ENCODE results near the gene OR9Q2.
"Not testable (repeated sequence)": the region's sequence is repeated elsewhere in the genome, so short reads cannot be mapped to it uniquely, and the experiment has no call there.

The OR9Q2 gene, protein sequence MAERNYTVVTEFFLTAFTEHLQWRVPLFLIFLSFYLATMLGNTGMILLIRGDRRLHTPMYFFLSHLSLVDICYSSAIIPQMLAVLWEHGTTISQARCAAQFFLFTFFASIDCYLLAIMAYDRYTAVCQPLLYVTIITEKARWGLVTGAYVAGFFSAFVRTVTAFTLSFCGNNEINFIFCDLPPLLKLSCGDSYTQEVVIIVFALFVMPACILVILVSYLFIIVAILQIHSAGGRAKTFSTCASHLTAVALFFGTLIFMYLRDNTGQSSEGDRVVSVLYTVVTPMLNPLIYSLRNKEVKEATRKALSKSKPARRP

DNA sequence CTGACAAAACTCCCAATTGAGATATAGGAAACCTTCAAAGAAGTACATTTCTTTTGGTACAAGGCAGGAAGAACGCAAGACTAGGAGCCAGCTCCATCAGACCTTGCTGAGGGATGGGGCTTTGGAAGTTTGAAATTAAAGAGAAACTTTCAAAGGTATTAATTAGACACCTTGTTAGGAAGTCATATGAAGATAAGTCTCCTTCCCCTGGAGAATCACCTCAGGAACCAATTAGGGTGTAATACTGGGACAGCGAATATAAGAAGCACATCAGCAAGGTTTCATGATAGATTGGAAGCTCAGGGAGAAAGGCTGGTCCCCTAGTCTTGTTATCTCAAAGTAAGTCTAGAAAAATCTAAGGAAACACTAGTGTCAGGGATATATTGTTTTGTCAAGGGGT, at the start of gene OR9Q2:
Gene OR9Q2, plus strand, starts transcription at position 301 of the 400 bp plus-strand sequence. CDS start 1,421 bp downstream, outside the sequence.
- DNase-seq (ENCODE audit: low spot score), result no peak

DNA sequence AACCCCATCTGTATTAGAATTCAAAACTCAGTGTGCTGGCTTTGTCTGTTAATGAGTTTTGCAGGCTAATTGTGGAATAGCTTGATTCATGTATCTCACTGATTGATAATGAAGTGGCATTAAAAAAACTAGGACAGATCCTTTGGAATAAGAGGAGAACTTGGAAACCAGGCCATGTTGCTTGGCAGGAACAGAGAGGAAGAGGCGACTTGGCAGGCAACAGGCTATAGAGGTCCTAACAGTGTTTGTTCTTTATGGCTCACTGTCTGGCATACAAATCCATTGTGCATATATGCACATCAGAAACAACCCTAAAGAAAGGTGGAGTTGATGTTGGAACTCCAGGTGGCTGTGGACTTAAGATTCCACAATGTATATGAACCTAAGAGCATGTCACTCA, 46.1 kb upstream of the OR9Q2 start:
- DNase-seq (ENCODE audit: low spot score), result no peak

DNA sequence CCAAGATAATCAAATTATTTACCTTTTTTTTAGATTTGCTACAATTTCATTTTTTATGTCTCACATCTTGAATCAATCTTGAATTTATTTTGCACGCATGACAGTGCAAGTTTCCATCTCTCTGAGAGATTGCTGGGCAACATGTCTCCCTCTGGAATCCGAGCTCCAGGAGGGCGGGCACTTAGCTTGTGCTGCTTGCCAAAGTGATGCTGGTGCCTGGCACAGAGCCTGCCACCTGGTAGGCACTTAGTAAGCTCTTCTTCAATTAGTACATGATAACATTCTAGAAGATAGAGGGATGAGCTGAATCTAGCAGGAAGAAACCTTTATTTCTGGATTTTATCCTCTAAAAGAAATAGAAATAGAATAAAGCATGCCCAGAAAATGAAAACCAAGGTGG, 36.1 kb upstream of the OR9Q2 start:
- no peak for DNase-seq (ENCODE audit: low spot score)

DNA sequence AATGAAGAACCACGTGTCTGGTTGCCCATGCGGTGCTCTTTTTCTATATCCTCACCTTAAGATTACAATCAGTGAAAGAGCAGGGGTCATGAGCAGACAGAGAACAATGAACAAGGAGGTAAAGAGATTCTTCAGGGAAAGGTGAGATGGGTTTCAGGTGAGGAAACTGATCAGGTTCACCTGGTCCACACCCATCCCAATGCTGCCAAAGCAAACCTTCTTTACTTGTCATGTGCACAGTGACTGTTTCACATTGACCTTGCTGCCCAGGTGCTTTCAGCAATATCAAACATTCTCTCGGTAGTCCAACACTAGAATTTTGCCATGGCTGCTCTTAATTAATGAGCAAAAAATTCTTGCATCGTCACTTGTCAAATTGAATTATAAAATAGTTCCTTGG, 24.5 kb upstream of the OR9Q2 start:
- no peak for DNase-seq (ENCODE audit: low spot score)

DNA sequence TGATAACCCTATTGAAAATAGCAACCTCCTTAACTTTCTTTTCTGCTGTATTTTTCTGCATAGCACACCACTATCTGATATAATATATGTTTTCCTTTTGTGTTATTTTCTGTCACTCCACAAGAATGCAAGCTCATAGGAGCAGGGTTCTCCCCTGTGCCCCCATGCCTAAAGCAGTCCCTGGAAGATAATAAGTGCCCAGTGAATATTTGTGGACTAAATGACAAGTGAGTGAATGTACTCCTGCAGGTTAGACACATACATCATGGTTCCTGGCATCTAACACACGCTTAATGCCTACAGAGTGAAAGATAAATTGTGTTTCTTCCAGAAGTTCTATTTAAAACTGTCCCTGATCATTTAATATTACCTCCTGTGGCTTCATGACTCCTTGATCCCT, 23.9 kb upstream of the OR9Q2 start:
- no peak for DNase-seq (ENCODE audit: low spot score)

DNA sequence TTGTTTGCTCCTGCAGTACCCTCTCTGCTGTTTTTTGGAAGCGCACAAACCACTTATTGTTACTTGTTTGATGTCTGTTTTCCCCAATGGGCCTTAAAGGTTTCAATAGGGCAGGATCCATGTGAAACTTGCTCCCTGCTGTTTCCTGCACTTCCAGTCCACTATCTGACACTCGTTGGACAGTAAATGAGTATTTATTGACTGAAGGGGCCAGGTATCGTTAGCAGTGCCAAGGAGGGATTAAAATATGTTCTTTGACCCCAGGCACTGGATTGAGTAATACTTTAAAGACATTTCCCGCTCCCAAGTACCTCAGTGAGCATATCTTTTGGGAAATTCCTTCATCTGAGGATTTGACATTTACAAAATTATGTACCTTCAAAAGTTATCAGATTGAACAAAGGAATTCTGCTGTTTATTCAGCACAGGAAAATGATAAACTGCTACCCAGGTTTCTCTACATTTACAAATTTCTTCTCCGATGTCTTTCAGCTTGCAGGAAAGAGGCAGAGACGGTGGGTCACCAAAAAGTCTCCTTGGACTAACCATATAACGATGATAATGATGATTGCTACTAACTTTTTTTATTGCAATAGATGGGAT, 23.3 kb upstream of the OR9Q2 start:
- no peak for DNase-seq (ENCODE audit: low spot score)

DNA sequence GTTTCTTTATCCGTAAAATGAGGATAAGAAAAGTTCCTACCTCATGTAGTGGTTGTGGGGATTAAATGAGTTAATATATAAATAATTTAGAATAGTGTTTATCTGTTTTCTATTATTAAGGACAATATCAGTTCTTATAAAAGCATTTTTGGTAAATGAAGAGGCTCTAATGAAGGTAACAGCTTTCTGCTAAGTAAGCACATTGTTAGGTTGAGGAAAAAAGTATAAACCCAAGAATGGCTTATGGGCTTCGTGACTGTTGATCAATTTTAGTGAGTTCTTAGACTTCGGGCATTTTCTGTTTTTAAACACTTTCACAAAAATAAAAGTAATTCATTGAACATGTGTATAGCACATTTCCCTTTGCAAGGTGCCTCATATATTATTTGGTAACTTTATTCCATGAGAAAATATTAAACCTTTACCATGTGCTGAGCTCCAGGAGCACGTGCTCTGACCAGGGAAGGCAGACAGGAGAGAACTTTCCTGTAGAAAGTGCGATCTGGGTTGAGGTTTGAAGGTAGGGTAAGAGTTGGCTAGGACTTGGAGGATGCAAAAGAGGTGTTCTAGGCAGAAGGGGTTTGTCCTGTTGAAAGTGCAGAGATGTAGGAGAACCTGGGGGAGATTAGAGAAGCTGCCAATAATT, 11.3 kb upstream of the OR9Q2 start:
- no peak for DNase-seq (ENCODE audit: low spot score)

DNA sequence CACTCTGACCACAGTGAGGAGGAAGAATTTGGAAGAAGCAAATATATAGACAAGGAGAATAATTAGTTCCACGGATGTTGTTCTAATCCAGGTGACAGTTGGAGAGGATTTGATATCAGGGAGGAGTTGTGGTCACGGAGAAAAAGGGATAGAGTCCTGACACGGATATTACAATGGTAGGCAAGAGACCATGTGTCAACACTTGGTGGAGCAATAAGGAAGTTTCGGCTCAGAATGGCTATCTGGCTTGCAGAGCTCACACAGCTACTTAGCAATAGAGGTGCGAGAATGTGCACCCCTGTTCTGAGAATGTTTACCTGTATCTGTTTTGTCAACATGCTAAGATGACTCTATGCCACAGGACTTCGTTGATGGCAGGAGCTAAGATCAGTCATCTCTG, 10.4 kb upstream of the OR9Q2 start:
- DNase-seq (ENCODE audit: low spot score), result no peak

DNA sequence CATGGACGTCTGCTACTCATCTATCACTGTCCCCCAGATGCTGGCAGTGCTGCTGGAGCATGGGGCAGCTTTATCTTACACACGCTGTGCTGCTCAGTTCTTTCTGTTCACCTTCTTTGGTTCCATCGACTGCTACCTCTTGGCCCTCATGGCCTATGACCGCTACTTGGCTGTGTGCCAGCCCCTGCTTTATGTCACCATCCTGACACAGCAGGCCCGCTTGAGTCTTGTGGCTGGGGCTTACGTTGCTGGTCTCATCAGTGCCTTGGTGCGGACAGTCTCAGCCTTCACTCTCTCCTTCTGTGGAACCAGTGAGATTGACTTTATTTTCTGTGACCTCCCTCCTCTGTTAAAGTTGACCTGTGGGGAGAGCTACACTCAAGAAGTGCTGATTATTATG, 9.2 kb upstream of the OR9Q2 start:
- DNase-seq (ENCODE audit: low spot score), result no peak

DNA sequence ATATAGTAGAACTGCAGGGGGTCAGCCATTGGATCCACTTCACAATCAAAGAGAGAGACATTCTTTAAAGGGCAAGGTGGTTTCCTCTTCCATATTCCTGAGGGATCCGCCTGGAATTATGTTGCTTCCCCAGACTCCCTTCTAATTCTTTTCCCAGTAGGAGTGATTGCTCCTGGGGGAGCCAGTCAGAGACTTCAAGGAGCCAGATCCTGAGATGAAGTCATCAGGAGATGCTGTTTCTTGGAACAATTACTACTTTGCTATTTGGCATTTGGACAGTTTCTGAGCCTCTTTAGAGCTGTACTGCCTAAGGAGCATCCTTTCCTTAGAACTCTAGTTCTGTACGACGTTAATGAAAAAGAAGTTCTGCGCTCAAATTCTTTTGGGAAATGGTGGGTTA, 1.9 kb upstream of the OR9Q2 start:
- no peak for DNase-seq (ENCODE audit: low spot score)

DNA sequence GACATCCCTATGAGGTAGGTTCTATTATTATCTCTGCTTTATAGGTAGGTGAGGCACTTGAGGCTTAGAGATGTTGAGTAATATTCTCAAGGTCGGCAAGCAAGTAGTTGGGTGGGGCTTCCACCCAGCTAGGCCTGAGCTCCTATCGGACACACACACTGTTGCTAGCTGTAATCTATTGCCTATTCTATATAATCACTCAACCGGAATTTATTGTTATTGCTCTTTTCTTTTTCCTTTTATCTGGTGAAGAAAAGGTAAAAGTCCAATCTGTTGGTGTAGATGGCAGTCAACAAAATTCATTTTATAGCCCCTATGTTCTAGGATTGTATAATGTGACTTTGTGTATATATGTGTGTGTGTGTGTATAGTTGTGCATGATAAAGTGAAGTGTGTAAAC, 3.4 kb downstream of the OR9Q2 start:
- no peak for DNase-seq (ENCODE audit: low spot score)

DNA sequence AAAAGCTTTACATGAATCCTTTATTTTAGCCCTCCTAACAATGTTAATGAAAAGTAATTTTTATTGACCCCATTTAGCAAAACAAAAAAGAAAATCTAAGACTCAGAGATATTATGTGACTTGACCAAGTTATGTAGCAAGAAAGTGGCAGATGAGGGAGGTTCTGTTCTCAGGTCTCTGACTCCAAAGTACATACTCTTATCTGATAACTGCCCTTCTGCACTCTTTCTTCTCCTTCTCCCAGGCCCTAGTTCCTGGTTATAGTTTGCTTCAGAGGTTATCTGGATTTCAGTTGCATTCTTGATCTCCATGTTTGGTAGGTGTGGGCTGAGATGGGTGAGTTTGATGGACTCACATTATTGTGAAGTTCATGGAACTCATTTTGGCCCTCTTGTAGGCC, 4.5 kb downstream of the OR9Q2 start:
- DNase-seq (ENCODE audit: low spot score), result no peak

DNA sequence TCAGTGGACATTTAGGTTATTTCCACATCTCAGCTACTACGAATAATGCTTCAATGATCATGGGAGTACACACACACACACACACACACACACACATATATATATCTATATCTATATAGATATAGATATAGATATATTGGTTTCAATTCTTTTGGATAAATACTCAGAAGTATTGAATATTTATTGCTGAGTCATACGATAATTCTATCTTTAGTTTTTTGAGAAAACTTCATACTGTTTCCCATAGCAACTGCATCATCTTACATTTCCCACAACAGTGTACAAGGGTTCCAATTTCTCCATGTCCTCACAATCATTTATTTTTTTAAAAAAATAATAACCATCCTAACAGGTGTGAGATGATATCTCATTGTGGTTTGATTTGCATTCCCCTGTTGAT, 7.1 kb downstream of the OR9Q2 start:
- DNase-seq (ENCODE audit: low spot score), result no peak

DNA sequence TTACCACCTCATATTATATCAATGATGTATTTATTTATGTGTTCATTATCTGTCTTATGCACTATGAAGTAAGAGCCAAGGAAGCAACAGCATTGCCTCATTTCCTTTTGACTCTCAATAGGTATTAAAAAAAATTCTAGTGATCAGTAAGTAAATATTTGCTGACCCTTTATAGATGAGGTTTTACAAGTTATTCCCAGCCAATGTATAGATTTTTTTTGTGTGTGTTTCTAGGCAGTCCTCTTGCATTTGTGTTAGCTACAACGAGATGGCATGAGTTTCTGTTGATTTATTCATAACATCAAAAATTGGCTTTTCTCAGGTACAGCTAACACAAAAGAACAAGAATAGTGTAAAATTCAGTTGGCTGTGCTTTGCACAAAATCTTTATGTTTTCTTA, 10.4 kb downstream of the OR9Q2 start:
- DNase-seq (ENCODE audit: low spot score), result no peak

DNA sequence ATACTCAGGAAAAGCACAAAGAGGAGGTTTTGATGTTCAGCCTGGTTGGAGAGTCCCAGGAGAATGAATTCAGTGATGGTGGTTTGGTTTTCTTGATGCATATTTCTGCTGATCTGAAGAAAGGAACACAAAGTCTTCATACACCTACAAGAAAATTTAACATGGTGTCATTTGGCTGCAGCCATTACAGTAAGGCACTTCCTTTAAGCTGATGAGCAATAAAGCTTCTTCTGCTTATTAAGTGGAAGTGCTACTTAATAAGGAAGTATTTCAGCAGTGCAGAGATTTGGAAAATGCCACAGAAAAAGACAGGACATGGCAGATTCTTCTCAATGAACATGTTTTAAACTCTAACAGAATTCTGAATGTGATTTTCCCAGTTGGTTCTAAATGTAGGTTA, 15.2 kb downstream of the OR9Q2 start, which contains the start of gene OR1S2:
Gene OR1S2, minus strand, starts transcription at position 101 of the 400 bp plus-strand sequence. Its CDS starts 0 bp downstream, at position 101.
- DNase-seq (ENCODE audit: low spot score), result no peak

DNA sequence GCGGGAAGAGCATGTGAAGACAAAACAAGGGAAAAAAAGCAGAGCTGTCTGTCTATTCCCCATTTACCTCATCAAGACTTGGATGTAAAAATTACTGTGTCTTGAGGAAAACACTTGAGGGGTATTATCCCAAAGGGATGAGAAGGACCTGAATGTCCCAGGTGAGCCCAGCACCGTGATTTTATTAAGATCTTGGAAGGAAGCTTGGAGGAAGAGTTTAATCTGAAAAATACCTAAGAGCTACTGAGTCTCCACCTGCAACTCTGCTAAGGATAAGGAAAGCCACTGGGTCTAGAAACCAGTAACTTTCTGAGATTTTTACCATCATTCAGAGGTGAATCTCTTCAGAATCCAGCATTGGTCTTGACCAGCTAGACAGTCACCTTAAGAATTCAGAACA, 23.6 kb downstream of the OR9Q2 start, which contains the start of gene OR1S1:
Gene OR1S1, plus strand, starts transcription at position 301 of the 400 bp plus-strand sequence.
- DNase-seq (ENCODE audit: low spot score), result not testable (repeated sequence)

DNA sequence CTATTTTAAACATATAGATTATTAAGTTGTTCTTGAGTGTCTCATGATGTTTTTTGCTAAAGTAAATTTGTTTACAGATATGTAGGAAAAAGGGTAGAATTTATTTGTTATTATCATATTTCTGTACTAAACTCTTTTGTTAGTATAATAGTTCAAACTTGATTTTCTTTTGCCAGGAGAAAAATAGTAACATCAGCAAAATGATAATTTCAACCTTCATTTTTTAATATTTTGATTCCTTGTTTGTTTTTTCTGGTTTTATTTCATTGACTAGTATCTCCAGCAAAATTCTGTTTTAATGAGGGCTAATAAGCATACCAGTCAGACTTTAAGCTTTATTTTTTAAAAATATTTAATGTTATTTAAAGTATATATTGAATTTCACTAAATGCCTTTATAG, 27.6 kb downstream of the OR9Q2 start:
- DNase-seq (ENCODE audit: low spot score), result no peak

DNA sequence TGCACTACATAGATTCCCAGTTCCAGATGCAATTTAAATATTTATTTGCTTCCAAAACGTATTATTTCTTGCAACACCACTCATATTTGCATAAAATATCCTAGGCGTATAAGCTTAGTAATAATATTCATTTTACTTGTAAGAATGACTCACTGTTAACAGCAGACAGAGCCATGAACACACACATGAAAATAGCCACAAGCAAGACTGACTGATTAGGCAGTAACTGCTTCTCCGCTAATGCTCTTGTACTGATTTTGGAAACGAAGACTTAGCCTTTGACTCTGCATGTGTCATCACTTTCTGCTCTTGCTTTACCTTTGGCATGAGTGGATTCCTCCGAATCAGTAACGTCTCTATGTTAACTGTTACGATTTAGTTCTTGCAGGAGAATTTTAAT, 33.9 kb downstream of the OR9Q2 start:
- no peak for DNase-seq (ENCODE audit: low spot score)

DNA sequence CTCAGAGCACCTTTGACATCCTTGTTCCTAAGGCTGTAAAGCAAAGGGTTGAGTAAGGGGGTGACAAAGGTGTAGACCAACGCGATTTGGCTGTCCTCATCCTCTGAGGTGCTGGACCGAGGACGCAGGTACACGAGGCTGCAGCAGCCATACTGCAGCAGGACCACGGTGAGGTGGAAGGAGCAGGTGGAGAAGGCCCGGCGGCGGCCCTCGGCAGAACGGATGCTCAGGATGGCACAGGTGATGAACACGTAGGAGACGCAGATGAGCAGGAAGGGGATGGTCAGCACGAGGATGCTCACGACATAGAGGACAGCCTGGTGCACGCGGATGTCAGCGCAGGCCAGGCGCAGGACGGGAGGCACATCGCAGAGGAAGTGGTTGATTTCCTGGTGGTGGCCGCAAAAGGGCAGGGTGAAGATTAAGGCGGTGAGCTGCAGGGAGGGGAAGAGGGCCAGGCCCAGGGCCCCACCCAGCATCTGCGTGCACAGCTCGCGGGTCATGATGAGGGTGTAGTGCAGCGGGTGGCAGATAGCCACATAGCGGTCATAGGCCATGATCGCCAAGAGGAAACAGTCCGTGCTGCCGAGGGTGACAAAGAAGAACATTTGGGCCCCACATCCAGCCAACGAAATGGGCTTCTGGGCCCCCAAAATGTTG, 39.2 kb downstream of the OR9Q2 start:
- no peak for DNase-seq (ENCODE audit: low spot score)

Data from CD4-positive, alpha-beta T cell treated with Interleukin-15 for 4 hours (primary cell).